H1 (cell line): Measurements from ENCODE around the gene LRP3. TPM values are rescaled to one million over a fixed set of nuclear protein-coding genes. Genes with fewer than 3 reads are reported as not detected.
A peak's percentile ranks its signal among the peaks of the same experiment; 100 is the strongest.

ENCODE experiments used
- CTCF ChIA-PET: fragments of 300-600 bp; sonication (Branson Sonifier 250); formaldehyde crosslinking; loops from one replicate; lab custom pipeline; 2021; ENCODE audit not compliant: partially characterized antibody; lab: Charles Lee
- POLR2A ChIA-PET: fragments of 300-600 bp; sonication (Branson Sonifier 250); formaldehyde crosslinking; loops from one replicate; lab custom pipeline; 2021; ENCODE audit warnings: inconsistent platforms; ENCODE audit not compliant: partially characterized antibody; lab: Charles Lee
- DNase-seq, 2 experiments: peaks; one replicate each; pipeline versions ENCODE4 v3.0.0 to v3.0.0-alpha.2; 2010 to 2022; ENCODE audit warnings: low spot score in 2 of 2, low read depth in 1 of 2, mixed read lengths in 1 of 2
- FAIRE-seq: peaks from 2 replicates; lab custom pipeline; 2011; peaks lifted over from hg19 to GRCh38; lab: Jason Lieb, UNC
- H2AFZ ChIP-seq: 2 replicates; pipeline ENCODE4 v1.8.1; 2012; ENCODE audit warnings: low read length, inconsistent platforms
- H2AK5ac ChIP-seq: 2 replicates; pipeline ENCODE4 v1.6.1; 2013; ENCODE audit warnings: low read depth, low read length
- H2BK120ac ChIP-seq: replicated peaks from 2 replicates; pipeline ENCODE3; 2013; ENCODE audit warnings: low read depth, low read length, inconsistent platforms
- H2BK12ac ChIP-seq: 2 replicates; pipeline ENCODE4 v1.6.1; 2013; ENCODE audit warnings: low read depth, low read length
- H2BK15ac ChIP-seq: 2 replicates; pipeline ENCODE4 v1.6.1; 2013; ENCODE audit warnings: low read length
- H2BK20ac ChIP-seq: 2 replicates; pipeline ENCODE4 v1.6.1; 2013; ENCODE audit warnings: low read length
- H2BK5ac ChIP-seq: 2 replicates; pipeline ENCODE4 v1.6.1; 2013; ENCODE audit warnings: low read depth, low read length
- H3K14ac ChIP-seq: 2 replicates; pipeline ENCODE4 v1.6.1; 2013; ENCODE audit warnings: inconsistent platforms; ENCODE audit not compliant: insufficient read length
- H3K18ac ChIP-seq: 2 replicates; pipeline ENCODE4 v1.6.1; 2013; ENCODE audit warnings: low read length; ENCODE audit errors: extremely low read depth
- H3K23ac ChIP-seq: 2 replicates; pipeline ENCODE4 v1.6.1; 2013; ENCODE audit warnings: inconsistent platforms; ENCODE audit not compliant: insufficient read length
- H3K23me2 ChIP-seq: 2 replicates; pipeline ENCODE4 v1.6.1; 2013; ENCODE audit warnings: low read depth, low read length
- H3K27ac ChIP-seq: 2 replicates; pipeline ENCODE4 v1.6.1; 2011; ENCODE audit warnings: low read depth, low read length, inconsistent platforms
- H3K27me3 ChIP-seq, 4 experiments: replicated peaks in 1 of 4; 1 replicate in 1 of 4; 2 replicates in 3 of 4; pipeline versions ENCODE4 v1.6.1 to v1.8.1; 2011 to 2013; ENCODE audit warnings: low read length in 3 of 4, mild to moderate bottlenecking in 3 of 4, inconsistent platforms in 2 of 4, mixed read lengths in 2 of 4, moderate library complexity in 1 of 4; ENCODE audit not compliant: control insufficient read depth in 3 of 4, insufficient read depth in 3 of 4; ENCODE audit errors: extremely low read depth in 1 of 4
- H3K36me3 ChIP-seq, 4 experiments: 2 replicates each; pipeline versions ENCODE4 v1.6.1 to v1.8.1; 2011 to 2013; ENCODE audit warnings: mild to moderate bottlenecking in 4 of 4, low read length in 3 of 4, moderate library complexity in 2 of 4, control low read depth in 1 of 4, inconsistent platforms in 1 of 4; ENCODE audit not compliant: insufficient read depth in 4 of 4, control insufficient read depth in 2 of 4
- H3K4ac ChIP-seq: replicated peaks from 2 replicates; pipeline ENCODE3; 2013; ENCODE audit warnings: low read length, low read depth, mixed read lengths, inconsistent platforms; ENCODE audit not compliant: insufficient read length
- H3K4me1 ChIP-seq, 4 experiments: replicated peaks in 1 of 4; 1 replicate in 1 of 4; 2 replicates in 3 of 4; pipeline versions ENCODE4 v1.6.1 to v1.8.1; 2011 to 2013; ENCODE audit warnings: low read length in 3 of 4, inconsistent platforms in 2 of 4, mixed read lengths in 1 of 4; ENCODE audit not compliant: insufficient read depth in 4 of 4, control insufficient read depth in 3 of 4
- H3K4me2 ChIP-seq, 2 experiments: 2 replicates each; pipeline versions ENCODE4 v1.6.1 to v1.8.1; 2011 to 2013; ENCODE audit warnings: low read depth in 2 of 2, low read length in 2 of 2, control low read depth in 1 of 2, inconsistent platforms in 1 of 2, mild to moderate bottlenecking in 1 of 2; ENCODE audit not compliant: insufficient read depth in 1 of 2
- H3K4me3 ChIP-seq, 4 experiments: fragments of 200-600, 300-600 bp in 1 of 4; sonication (generic), shearing (Covaris generic), sonication (Bioruptor Twin) in 1 of 4; 2 replicates each; pipeline versions ENCODE4 v1.5.1 to v1.8.1; 2011 to 2016; ENCODE audit warnings: low read length in 4 of 4, low read depth in 3 of 4, control low read depth in 2 of 4, inconsistent platforms in 2 of 4, mild to moderate bottlenecking in 2 of 4, mixed read lengths in 1 of 4, moderate library complexity in 1 of 4; ENCODE audit not compliant: insufficient read depth in 2 of 4; ENCODE audit errors: extremely low read depth in 1 of 4
- H3K56ac ChIP-seq: replicated peaks from 2 replicates; pipeline ENCODE3; 2013; ENCODE audit warnings: low read depth, mild to moderate bottlenecking, mixed read lengths, low read length, inconsistent platforms; ENCODE audit not compliant: insufficient read length
- H3K79me1 ChIP-seq: 2 replicates; pipeline ENCODE4 v1.6.1; 2013; ENCODE audit warnings: low read depth, low read length, control low read depth
- H3K79me2 ChIP-seq, 2 experiments: 2 replicates each; pipeline versions ENCODE4 v1.6.1 to v1.8.1; 2012 to 2013; ENCODE audit warnings: low read length in 2 of 2, mild to moderate bottlenecking in 2 of 2, inconsistent platforms in 1 of 2; ENCODE audit not compliant: insufficient read depth in 2 of 2, control insufficient read depth in 1 of 2
- H3K9ac ChIP-seq, 4 experiments: replicated peaks in 1 of 4; 1 replicate in 1 of 4; 2 replicates in 3 of 4; pipeline versions ENCODE4 v1.6.1 to v1.8.1; 2011 to 2013; ENCODE audit warnings: low read depth in 3 of 4, low read length in 3 of 4, control low read depth in 2 of 4, mild to moderate bottlenecking in 2 of 4, moderate library complexity in 2 of 4, inconsistent platforms in 1 of 4; ENCODE audit errors: extremely low read depth in 1 of 4
- H3K9me3 ChIP-seq, 2 experiments: 2 replicates each; pipeline versions ENCODE4 v1.6.1 to v1.8.1; 2012 to 2013; ENCODE audit warnings: mild to moderate bottlenecking in 2 of 2, moderate library complexity in 2 of 2, control low read depth in 1 of 2, inconsistent platforms in 1 of 2, low read depth in 1 of 2, low read length in 1 of 2, mixed read lengths in 1 of 2; ENCODE audit not compliant: insufficient read depth in 2 of 2
- H4K20me1 ChIP-seq, 2 experiments: replicated peaks in 1 of 2; 2 replicates each; pipeline versions ENCODE3 to v1.8.1; 2011 to 2013; ENCODE audit warnings: inconsistent platforms in 2 of 2, low read length in 2 of 2, mild to moderate bottlenecking in 1 of 2; ENCODE audit not compliant: insufficient read depth in 2 of 2, control insufficient read depth in 1 of 2
- H4K5ac ChIP-seq: 2 replicates; pipeline ENCODE4 v1.6.1; 2013; ENCODE audit warnings: low read length, low read depth, mixed read lengths, inconsistent platforms; ENCODE audit not compliant: insufficient read length
- H4K8ac ChIP-seq: 2 replicates; pipeline ENCODE4 v1.8.0; 2013; ENCODE audit warnings: mild to moderate bottlenecking, moderate library complexity, low read length, inconsistent platforms; ENCODE audit not compliant: insufficient read depth; ENCODE audit errors: extremely low read depth
- H4K91ac ChIP-seq: replicated peaks from 2 replicates; pipeline ENCODE3; 2013; ENCODE audit warnings: low read length, mixed read lengths, inconsistent platforms; ENCODE audit not compliant: insufficient read length
- HDAC2 ChIP-seq, 2 experiments: fragments of 300-600 bp in 1 of 2; sonication (generic) in 1 of 2; IDR thresholded peaks; 2 replicates each; pipeline ENCODE4 v1.6.1; 2011 to 2012; ENCODE audit warnings: low read depth in 2 of 2, low read length in 2 of 2, mild to moderate bottlenecking in 2 of 2, moderate library complexity in 2 of 2, borderline replicate concordance in 1 of 2, inconsistent platforms in 1 of 2
- HDAC6 ChIP-seq: IDR thresholded peaks from one replicate; pipeline ENCODE4 v1.7.1; 2012; ENCODE audit warnings: low read depth, mild to moderate bottlenecking, inconsistent platforms, low read length, moderate library complexity
- TAF7 ChIP-seq: optimal IDR thresholded peaks from 2 replicates; pipeline ENCODE3; 2011; ENCODE audit warnings: low read depth, mild to moderate bottlenecking, inconsistent platforms, low read length, moderate library complexity, borderline replicate concordance
- TEAD4 ChIP-seq: IDR thresholded peaks from 2 replicates; pipeline ENCODE4 v1.6.1; 2012; ENCODE audit warnings: low read depth, low read length, inconsistent platforms, mixed read lengths
- WGBS, 2 experiments: shearing (Covaris generic) in 1 of 2; methylation state at CpG; one replicate each; pipeline versions ENCODE4 v1.1.6 to v1.1.7; 2013 to 2015; ENCODE audit warnings: low lambda C conversion rate in 2 of 2, mixed read lengths in 2 of 2, inconsistent platforms in 1 of 2, low coverage in 1 of 2, missing lambda C conversion rate in 1 of 2; ENCODE audit not compliant: insufficient replicate concordance in 2 of 2, insufficient coverage in 1 of 2, insufficient read length in 1 of 2; ENCODE audit errors: extremely low coverage in 1 of 2, missing lambda C conversion rate in 1 of 2; 5-methylcytosine and 5-hydroxymethylcytosine counted together
- polyA plus RNA-seq, 7 experiments: library from polyadenylated mRNA; depleted of rRNA in 3 of 7; stranded (reverse) in 5 of 7; unstranded in 2 of 7; fragments of >200 nt in 5 of 7; fragments of 200-250 nt in 2 of 7; gene quantifications; 1 replicate in 5 of 7; 2 replicates in 1 of 7; 4 replicates in 1 of 7; pipeline versions ENCODE4 v1.2.1 to v1.2.3, GENCODE V29; 2011 to 2013; ENCODE audit warnings: missing spikeins in 2 of 7, mixed read lengths in 2 of 7
- total RNA-seq: library from RNA; stranded (reverse); fragmentation: NEBNext Ultra II Directional; extraction: Animal tissue kit (Norgen Biotek cat#: 25700); gene quantifications from 2 replicates; pipeline ENCODE4 v1.2.1, GENCODE V29; 2021
- TF ChIP-seq, protein P1 (sequence below): IDR thresholded peaks from 2 replicates; pipeline ENCODE4 v1.6.1; 2011; ENCODE audit warnings: low read length, improper control_type of control experiment

Gene LRP3
- total and polyA plus RNA-seq, 2 of the 8 experiments (the other 6 are each of a cell fraction or from before 2014, with no cell fraction given): 30.3 to 33.7 TPM

DNA sequence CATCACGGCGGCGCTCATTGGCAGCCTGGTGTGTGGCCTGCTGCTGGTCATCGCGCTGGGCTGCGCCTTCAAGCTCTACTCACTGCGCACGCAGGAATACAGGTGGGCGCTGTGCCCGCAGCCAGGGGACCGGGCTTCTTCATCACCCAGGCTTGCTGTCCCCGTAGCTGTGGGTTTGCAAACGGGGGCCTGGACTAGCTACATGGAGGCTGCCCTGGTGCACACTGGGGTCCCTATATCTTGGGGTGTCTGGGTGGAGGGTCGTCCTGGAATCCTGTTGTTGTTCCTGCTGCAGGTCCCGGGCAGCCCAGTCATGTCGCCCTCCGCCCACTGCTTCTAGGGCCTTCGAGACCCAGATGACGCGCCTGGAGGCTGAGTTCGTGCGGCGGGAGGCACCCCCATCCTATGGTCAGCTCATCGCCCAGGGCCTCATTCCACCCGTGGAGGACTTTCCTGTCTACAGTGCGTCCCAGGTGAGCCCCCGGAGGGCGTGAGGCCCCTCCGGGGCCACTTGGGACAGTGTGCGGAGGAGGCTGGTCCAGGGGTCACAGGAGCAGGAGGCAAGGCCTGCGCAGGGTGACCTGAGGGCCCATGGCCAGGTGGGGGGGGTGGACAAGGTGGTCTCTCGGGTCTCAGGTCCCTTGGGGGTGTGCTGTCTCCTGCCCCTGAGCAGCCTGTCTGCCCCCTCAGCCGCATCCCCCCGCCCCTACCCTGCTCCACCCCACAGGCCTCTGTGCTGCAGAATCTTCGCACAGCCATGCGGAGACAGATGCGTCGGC, 12.3 kb downstream of the LRP3 start:
- no peak overlapping the region for H2AFZ ChIP-seq
- H3K9me3 ChIP-seq: no peaks in the 10 kb centered on the region
- 0 out of 2 replicates have a peak overlapping the region, but pooled peaks have one; percentile 30 for H2BK5ac ChIP-seq
- H3K9ac ChIP-seq: no peak overlapping the region
- no peak overlapping the region for H4K5ac ChIP-seq
- peaks cover 3% of the 10 kb centered on the region; the same call in 1 of the 2 replicates for H3K79me1 ChIP-seq
- WGBS, 2 experiments: 94% methylated on average over 24 of the region's 38 CpGs; no CpG with 5 or more reads in 1 of the 2 experiments
- POLR2A ChIA-PET: interaction anchor here (1.2 to 1.6 kb wide), 2 partner anchors 10 to 11 kb away, joined by 3 read pairs; no protein-coding TSS in a partner anchor
- H3K14ac ChIP-seq: no peak overlapping the region
- H3K56ac ChIP-seq: no peak overlapping the region
- no peak overlapping the region for H3K4me2 ChIP-seq
- H3K23me2 ChIP-seq: no peaks in the 10 kb centered on the region
- CTCF ChIA-PET: no interaction called here
- no peaks in the 10 kb centered on the region for H3K79me2 ChIP-seq
- H4K91ac ChIP-seq: no peak overlapping the region
- TF ChIP-seq HDAC2 (IDR thresholded peaks at IDR 0.05; ENCODE audit: borderline replicate concordance in 1 of 2, low read depth in 2 of 2, low read length in 2 of 2) (no peak), TEAD4 (no peak), HDAC6 (no peak), TAF7 (no peak)
- TF ChIP-seq, protein P1, sequence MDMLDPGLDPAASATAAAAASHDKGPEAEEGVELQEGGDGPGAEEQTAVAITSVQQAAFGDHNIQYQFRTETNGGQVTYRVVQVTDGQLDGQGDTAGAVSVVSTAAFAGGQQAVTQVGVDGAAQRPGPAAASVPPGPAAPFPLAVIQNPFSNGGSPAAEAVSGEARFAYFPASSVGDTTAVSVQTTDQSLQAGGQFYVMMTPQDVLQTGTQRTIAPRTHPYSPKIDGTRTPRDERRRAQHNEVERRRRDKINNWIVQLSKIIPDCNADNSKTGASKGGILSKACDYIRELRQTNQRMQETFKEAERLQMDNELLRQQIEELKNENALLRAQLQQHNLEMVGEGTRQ: no peak
- no peak overlapping the region for H2BK12ac ChIP-seq
- H3K4ac ChIP-seq: no peak overlapping the region
- no peak for FAIRE-seq
- no peak overlapping the region for H3K27ac ChIP-seq
- DNase-seq: no peak
- no peak overlapping the region for H3K4me3 ChIP-seq
- H3K23ac ChIP-seq: no peak overlapping the region
- peak overlapping the region; percentile 51; the same call in 1 of the 2 replicates for H4K8ac ChIP-seq
- no peak overlapping the region for H2AK5ac ChIP-seq
- H3K18ac ChIP-seq: no peak overlapping the region
- peaks cover 0 to 28% (median 2%) of the 10 kb centered on the region in 4 experiments; a peak in 4 of 8 replicates for H3K36me3 ChIP-seq
- no peaks in the 10 kb centered on the region for H3K27me3 ChIP-seq
- peaks cover 2 to 7% of the 10 kb centered on the region in 2 experiments for H4K20me1 ChIP-seq
- H2BK120ac ChIP-seq: no peak overlapping the region
- H2BK20ac ChIP-seq: no peak overlapping the region
- H3K4me1 ChIP-seq: no peaks in the 10 kb centered on the region; a peak in 2 of 7 replicates
- H2BK15ac ChIP-seq: no peak overlapping the region
